KMS-11 (cell line): Measurements from ENCODE around the gene IGFL3.

Experiments
- H2AFZ ChIP-seq: fragments of 200-600 bp; sonication (generic); 2 replicates; pipeline ENCODE4 v1.6.1; 2016; ENCODE audit warnings: antibody characterized with exemption, mixed run types, low read depth
- H3K27ac ChIP-seq: fragments of 200-600 bp; sonication (generic); 2 replicates; pipeline ENCODE4 v1.6.1; 2016; ENCODE audit warnings: mild to moderate bottlenecking, mixed run types
- H3K27me3 ChIP-seq: fragments of 200-600 bp; sonication (generic); 2 replicates; pipeline ENCODE4 v1.6.1; 2017; ENCODE audit warnings: mild to moderate bottlenecking, low read depth, mixed run types, moderate library complexity; ENCODE audit not compliant: insufficient read depth
- H3K36me3 ChIP-seq: fragments of 200-600 bp; sonication (generic); 2 replicates; pipeline ENCODE4 v1.6.1; 2017; ENCODE audit warnings: mild to moderate bottlenecking, mixed run types; ENCODE audit not compliant: insufficient read depth
- H3K4me1 ChIP-seq: fragments of 200-600 bp; sonication (generic); 2 replicates; pipeline ENCODE4 v1.6.1; 2016; ENCODE audit warnings: mild to moderate bottlenecking, low read depth, mixed run types; ENCODE audit not compliant: poor library complexity, severe bottlenecking
- H3K4me2 ChIP-seq: fragments of 200-600 bp; sonication (generic); 2 replicates; pipeline ENCODE4 v1.7.0; 2016; ENCODE audit warnings: mild to moderate bottlenecking, mixed run types
- H3K4me3 ChIP-seq: fragments of 200-600 bp; sonication (generic); IDR thresholded peaks from 2 replicates; pipeline ENCODE4 v1.6.1; 2017; ENCODE audit warnings: low read depth, low read length, mixed read lengths; ENCODE audit not compliant: insufficient read depth
- H3K79me2 ChIP-seq: fragments of 200-600 bp; sonication (generic); 2 replicates; pipeline ENCODE4 v1.6.1; 2016; ENCODE audit warnings: low read depth, mixed run types; ENCODE audit not compliant: insufficient read depth
- H3K9ac ChIP-seq: fragments of 200-600 bp; sonication (generic); 2 replicates; pipeline ENCODE4 v1.6.1; 2016; ENCODE audit warnings: mild to moderate bottlenecking, mixed run types
- H4K20me1 ChIP-seq: fragments of 200-600 bp; sonication (generic); 2 replicates; pipeline ENCODE4 v1.6.1; 2016; ENCODE audit warnings: mild to moderate bottlenecking, mixed run types; ENCODE audit not compliant: insufficient read depth
- CTCF ChIP-seq: fragments of 200-600 bp; sonication (generic); conservative IDR thresholded peaks from 2 replicates; pipeline ENCODE4 v1.6.1; 2017; ENCODE audit warnings: low read depth, mild to moderate bottlenecking, antibody characterized with exemption, low read length, moderate library complexity, mixed read lengths

Gene IGFL3

GRCh38 chr19:46147166-46147740, 22.8 kb upstream of the IGFL3 start:
- Histone ChIP-seq H3K27me3 (no peaks in the 10 kb centered on the region), H2AFZ (no peak overlapping the region), H3K4me3 (no peak overlapping the region), H3K27ac (no peak overlapping the region), H3K4me2 (no peak overlapping the region), H3K36me3 (no peaks in the 10 kb centered on the region), H3K9ac (no peak overlapping the region), H3K4me1 (no peaks in the 10 kb centered on the region), H4K20me1 (no peaks in the 10 kb centered on the region), H3K79me2 (no peaks in the 10 kb centered on the region)
- no peak for TF ChIP-seq CTCF

- H3K9ac ChIP-seq: no peak overlapping the region
- H3K27ac ChIP-seq: no peak overlapping the region
- no peak overlapping the region for H2AFZ ChIP-seq
- no peak for TF ChIP-seq CTCF
- no peaks in the 10 kb centered on the region for H3K4me1 ChIP-seq
- no peaks in the 10 kb centered on the region for H3K27me3 ChIP-seq
- H3K36me3 ChIP-seq: no peaks in the 10 kb centered on the region
- H4K20me1 ChIP-seq: no peaks in the 10 kb centered on the region
- H3K4me2 ChIP-seq: no peak overlapping the region
- no peak overlapping the region for H3K4me3 ChIP-seq
- H3K79me2 ChIP-seq: no peaks in the 10 kb centered on the region
These were observed 20.3 kb upstream of the IGFL3 start for GRCh38 chr19:46144756-46145155.

GRCh38 chr19:46142294-46142693, 17.8 kb upstream of the IGFL3 start:
- no peaks in the 10 kb centered on the region for H3K79me2 ChIP-seq
- H3K4me1 ChIP-seq: no peaks in the 10 kb centered on the region
- no peak for TF ChIP-seq CTCF
- H3K4me2 ChIP-seq: no peak overlapping the region
- H4K20me1 ChIP-seq: no peaks in the 10 kb centered on the region
- H3K9ac ChIP-seq: no peak overlapping the region
- no peak overlapping the region for H3K4me3 ChIP-seq
- H2AFZ ChIP-seq: no peak overlapping the region
- H3K27me3 ChIP-seq: no peaks in the 10 kb centered on the region
- no peak overlapping the region for H3K27ac ChIP-seq
- no peaks in the 10 kb centered on the region for H3K36me3 ChIP-seq

- Histone ChIP-seq H3K4me2 (no peak overlapping the region), H3K79me2 (no peaks in the 10 kb centered on the region)
These were observed 16.9 kb upstream of the IGFL3 start for GRCh38 chr19:46141421-46141820.

More at GRCh38 chr19:46141421-46141820, 16.9 kb upstream of the IGFL3 start:
- H3K36me3 ChIP-seq: no peaks in the 10 kb centered on the region
- H3K4me1 ChIP-seq: no peaks in the 10 kb centered on the region
- TF ChIP-seq CTCF: no peak
- no peak overlapping the region for H3K9ac ChIP-seq
- H4K20me1 ChIP-seq: no peaks in the 10 kb centered on the region
- H2AFZ ChIP-seq: no peak overlapping the region
- H3K27ac ChIP-seq: no peak overlapping the region
- no peak overlapping the region for H3K4me3 ChIP-seq
- H3K27me3 ChIP-seq: no peaks in the 10 kb centered on the region
